HepG2 (cell line): ENCODE results near the gene ARL14EPL. TPM values are rescaled to one million over a fixed set of nuclear protein-coding genes. Genes with fewer than 3 reads are reported as not detected.

Experiments used
- FOXC1 ChIP-seq: sonication (generic); formaldehyde crosslinking; IDR thresholded peaks from 2 replicates; pipeline ENCODE4 v1.8.0; 2022; ENCODE audit warnings: mild to moderate bottlenecking, missing genetic modification reagents, borderline replicate concordance
- HNRNPL ChIP-seq: fragments of 200-400 bp; formaldehyde crosslinking; IDR thresholded peaks from 2 replicates; pipeline ENCODE4 v1.6.1; 2017; ENCODE audit warnings: mild to moderate bottlenecking, low read depth, low read length
- KDM5A ChIP-seq: fragments of 200-600 bp; sonication (generic); IDR thresholded peaks from 2 replicates; pipeline ENCODE4 v1.7.0; 2018; ENCODE audit warnings: antibody characterized with exemption, mild to moderate bottlenecking, low read length, borderline replicate concordance
- NAIF1 ChIP-seq: sonication (generic); formaldehyde crosslinking; IDR thresholded peaks from 2 replicates; pipeline ENCODE4 v1.5.0; 2020; ENCODE audit warnings: mild to moderate bottlenecking, missing genetic modification reagents, borderline replicate concordance
- PHF5A ChIP-seq: IDR thresholded peaks from one replicate; pipeline ENCODE4 v1.6.1; 2018; ENCODE audit warnings: low read depth, missing genetic modification reagents; ENCODE audit not compliant: unreplicated experiment
- ZEB1 ChIP-seq: IDR thresholded peaks from 2 replicates; pipeline ENCODE4 v1.6.1; 2012; ENCODE audit warnings: mild to moderate bottlenecking, low read depth, inconsistent platforms; ENCODE audit not compliant: insufficient replicate concordance
- ZNF33B ChIP-seq: sonication (generic); formaldehyde crosslinking; IDR thresholded peaks from 2 replicates; pipeline ENCODE4 v1.5.1; 2020; ENCODE audit warnings: mild to moderate bottlenecking, missing genetic modification reagents
- ZNF451 ChIP-seq: sonication (generic); formaldehyde crosslinking; IDR thresholded peaks from 2 replicates; pipeline ENCODE4 v1.5.0; 2020; ENCODE audit warnings: mild to moderate bottlenecking, missing genetic modification reagents
- ZNF572 ChIP-seq: sonication (generic); formaldehyde crosslinking; IDR thresholded peaks from 2 replicates; pipeline ENCODE4 v1.5.1; 2020; ENCODE audit warnings: mild to moderate bottlenecking, missing genetic modification reagents
- ZNF777 ChIP-seq: sonication (generic); formaldehyde crosslinking; IDR thresholded peaks from 2 replicates; pipeline ENCODE4 v1.4.0; 2020; ENCODE audit warnings: missing genetic modification reagents
- ZNF879 ChIP-seq: sonication (generic); formaldehyde crosslinking; IDR thresholded peaks from 2 replicates; pipeline ENCODE4 v1.8.1; 2023; ENCODE audit warnings: missing genetic modification reagents
- polyA plus RNA-seq, 8 experiments: library from polyadenylated mRNA; depleted of rRNA in 3 of 8; stranded (reverse) in 7 of 8; unstranded in 1 of 8; fragments of >200 nt; fragmentation: Illumina TruSeq in 4 of 8; extraction: Trizol in 4 of 8; gene quantifications; 2 replicates each; pipeline versions ENCODE4 v1.2.1 to v1.2.3, GENCODE V29; 2011 to 2016; ENCODE audit warnings: low read depth in 4 of 8, missing spikeins in 1 of 8, mixed read lengths in 1 of 8; ENCODE audit not compliant: insufficient read depth in 1 of 8
- total RNA-seq, 5 experiments: library from RNA; depleted of rRNA; stranded (reverse); fragments of >200 nt; fragmentation: Illumina TruSeq; extraction: Trizol; gene quantifications; 2 replicates each; pipeline ENCODE4 v1.2.3, GENCODE V29; 2016; ENCODE audit warnings: low read depth in 1 of 5
- TF ChIP-seq, protein P1 (sequence below): sonication (generic); formaldehyde crosslinking; IDR thresholded peaks from one replicate; pipeline ENCODE4 v1.5.1; 2020; ENCODE audit warnings: mild to moderate bottlenecking, missing genetic modification reagents; ENCODE audit errors: not compliant biosample characterization
- TF ChIP-seq, protein P2 (sequence below): sonication (generic); formaldehyde crosslinking; conservative IDR thresholded peaks from 2 replicates; pipeline ENCODE4 v1.8.0; 2022; ENCODE audit warnings: mild to moderate bottlenecking, moderate library complexity, missing genetic modification reagents
- TF ChIP-seq, protein P3 (sequence below): sonication (generic); formaldehyde crosslinking; conservative IDR thresholded peaks from 2 replicates; pipeline ENCODE4 v1.4.0; 2020; ENCODE audit warnings: missing genetic modification reagents
- TF ChIP-seq, protein P4 (sequence below): sonication (generic); formaldehyde crosslinking; IDR thresholded peaks from 2 replicates; pipeline ENCODE4 v1.8.1; 2022; ENCODE audit warnings: mild to moderate bottlenecking, missing genetic modification reagents

The ARL14EPL gene
- total and polyA plus RNA-seq, 2 of the 13 experiments (the other 11 are each of a cell fraction or from before 2014, with no cell fraction given), result not detected

DNA sequence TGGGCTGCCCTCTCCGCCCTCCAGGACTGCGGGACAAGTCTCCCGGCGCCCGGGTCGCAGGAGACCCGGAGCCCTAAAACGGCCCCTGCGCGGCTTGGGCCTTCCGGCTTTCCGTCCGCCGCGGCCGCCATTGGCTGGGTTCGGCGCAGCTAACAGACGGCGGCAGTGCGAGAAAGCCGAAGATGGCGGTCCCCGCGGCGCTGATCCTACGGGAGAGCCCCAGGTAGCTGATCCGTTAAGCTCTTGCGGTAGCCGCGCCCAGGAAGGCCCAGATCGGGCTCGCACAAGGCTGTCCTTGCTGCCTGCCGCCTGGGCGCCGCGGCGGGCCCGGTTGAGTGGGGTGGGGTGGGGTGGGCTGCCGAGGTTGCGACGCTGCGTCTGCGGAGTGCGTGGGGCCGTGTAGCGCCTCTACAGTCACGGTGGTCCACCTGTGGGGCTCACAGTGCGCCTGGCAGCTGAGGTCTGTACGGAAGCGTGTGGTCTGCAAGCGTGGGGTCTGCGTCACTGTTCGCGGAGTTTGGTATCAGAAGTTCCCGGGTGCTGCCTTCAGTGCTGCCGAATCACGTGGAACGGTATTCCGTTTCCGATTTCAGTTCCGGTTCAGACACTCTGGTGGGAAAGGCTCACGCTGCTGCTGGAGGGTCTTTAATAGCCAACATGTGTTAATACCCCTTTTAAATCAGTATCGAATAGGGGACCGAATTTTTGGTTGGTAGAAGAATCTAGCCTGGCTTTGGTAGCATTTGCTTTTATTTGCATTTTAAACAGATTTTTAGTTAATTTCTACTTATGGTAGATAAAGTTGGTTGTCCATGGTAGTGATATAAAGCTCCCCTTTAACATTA is 52.8 kb downstream of the ARL14EPL start, which contains the start of gene COMMD10 (continued):
- TF ChIP-seq, protein P1, sequence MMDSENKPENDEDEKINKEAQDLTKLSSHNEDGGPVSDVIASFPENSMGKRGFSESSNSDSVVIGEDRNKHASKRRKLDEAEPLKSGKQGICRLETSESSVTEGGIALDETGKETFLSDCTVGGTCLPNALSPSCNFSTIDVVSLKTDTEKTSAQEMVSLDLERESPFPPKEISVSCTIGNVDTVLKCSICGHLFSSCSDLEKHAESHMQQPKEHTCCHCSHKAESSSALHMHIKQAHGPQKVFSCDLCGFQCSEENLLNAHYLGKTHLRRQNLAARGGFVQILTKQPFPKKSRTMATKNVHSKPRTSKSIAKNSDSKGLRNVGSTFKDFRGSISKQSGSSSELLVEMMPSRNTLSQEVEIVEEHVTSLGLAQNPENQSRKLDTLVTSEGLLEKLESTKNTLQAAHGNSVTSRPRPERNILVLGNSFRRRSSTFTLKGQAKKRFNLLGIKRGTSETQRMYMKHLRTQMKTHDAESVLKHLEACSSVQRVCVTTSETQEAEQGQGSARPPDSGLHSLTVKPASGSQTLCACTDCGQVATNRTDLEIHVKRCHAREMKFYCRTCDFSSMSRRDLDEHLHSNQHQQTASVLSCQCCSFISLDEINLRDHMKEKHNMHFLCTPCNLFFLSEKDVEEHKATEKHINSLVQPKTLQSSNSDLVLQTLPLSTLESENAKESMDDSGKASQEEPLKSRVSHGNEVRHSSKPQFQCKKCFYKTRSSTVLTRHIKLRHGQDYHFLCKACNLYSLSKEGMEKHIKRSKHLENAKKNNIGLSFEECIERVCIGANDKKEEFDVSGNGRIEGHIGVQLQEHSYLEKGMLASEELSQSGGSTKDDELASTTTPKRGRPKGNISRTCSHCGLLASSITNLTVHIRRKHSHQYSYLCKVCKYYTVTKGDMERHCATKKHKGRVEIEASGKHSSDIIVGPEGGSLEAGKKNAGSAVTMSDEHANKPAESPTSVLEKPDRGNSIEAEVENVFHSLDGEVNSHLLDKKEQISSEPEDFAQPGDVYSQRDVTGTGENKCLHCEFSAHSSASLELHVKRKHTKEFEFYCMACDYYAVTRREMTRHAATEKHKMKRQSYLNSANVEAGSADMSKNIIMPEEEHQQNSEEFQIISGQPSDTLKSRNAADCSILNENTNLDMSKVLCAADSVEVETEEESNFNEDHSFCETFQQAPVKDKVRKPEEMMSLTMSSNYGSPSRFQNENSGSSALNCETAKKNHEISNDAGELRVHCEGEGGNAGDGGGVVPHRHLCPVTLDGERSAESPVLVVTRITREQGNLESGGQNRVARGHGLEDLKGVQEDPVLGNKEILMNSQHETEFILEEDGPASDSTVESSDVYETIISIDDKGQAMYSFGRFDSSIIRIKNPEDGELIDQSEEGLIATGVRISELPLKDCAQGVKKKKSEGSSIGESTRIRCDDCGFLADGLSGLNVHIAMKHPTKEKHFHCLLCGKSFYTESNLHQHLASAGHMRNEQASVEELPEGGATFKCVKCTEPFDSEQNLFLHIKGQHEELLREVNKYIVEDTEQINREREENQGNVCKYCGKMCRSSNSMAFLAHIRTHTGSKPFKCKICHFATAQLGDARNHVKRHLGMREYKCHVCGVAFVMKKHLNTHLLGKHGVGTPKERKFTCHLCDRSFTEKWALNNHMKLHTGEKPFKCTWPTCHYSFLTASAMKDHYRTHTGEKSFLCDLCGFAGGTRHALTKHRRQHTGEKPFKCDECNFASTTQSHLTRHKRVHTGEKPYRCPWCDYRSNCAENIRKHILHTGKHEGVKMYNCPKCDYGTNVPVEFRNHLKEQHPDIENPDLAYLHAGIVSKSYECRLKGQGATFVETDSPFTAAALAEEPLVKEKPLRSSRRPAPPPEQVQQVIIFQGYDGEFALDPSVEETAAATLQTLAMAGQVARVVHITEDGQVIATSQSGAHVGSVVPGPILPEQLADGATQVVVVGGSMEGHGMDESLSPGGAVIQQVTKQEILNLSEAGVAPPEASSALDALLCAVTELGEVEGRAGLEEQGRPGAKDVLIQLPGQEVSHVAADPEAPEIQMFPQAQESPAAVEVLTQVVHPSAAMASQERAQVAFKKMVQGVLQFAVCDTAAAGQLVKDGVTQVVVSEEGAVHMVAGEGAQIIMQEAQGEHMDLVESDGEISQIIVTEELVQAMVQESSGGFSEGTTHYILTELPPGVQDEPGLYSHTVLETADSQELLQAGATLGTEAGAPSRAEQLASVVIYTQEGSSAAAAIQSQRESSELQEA (CRISPR knock-in tag), result peak; percentile 88
- 0 out of 2 replicates have a peak, but pooled peaks have one; percentile 16 for TF ChIP-seq ZNF572 (CRISPR knock-in tag)
- TF ChIP-seq, protein P2, sequence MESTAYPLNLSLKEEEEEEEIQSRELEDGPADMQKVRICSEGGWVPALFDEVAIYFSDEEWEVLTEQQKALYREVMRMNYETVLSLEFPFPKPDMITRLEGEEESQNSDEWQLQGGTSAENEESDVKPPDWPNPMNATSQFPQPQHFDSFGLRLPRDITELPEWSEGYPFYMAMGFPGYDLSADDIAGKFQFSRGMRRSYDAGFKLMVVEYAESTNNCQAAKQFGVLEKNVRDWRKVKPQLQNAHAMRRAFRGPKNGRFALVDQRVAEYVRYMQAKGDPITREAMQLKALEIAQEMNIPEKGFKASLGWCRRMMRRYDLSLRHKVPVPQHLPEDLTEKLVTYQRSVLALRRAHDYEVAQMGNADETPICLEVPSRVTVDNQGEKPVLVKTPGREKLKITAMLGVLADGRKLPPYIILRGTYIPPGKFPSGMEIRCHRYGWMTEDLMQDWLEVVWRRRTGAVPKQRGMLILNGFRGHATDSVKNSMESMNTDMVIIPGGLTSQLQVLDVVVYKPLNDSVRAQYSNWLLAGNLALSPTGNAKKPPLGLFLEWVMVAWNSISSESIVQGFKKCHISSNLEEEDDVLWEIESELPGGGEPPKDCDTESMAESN (CRISPR knock-in tag), result 0 out of 2 replicates have a peak, but pooled peaks have one; percentile 60
- TF ChIP-seq, protein P3, sequence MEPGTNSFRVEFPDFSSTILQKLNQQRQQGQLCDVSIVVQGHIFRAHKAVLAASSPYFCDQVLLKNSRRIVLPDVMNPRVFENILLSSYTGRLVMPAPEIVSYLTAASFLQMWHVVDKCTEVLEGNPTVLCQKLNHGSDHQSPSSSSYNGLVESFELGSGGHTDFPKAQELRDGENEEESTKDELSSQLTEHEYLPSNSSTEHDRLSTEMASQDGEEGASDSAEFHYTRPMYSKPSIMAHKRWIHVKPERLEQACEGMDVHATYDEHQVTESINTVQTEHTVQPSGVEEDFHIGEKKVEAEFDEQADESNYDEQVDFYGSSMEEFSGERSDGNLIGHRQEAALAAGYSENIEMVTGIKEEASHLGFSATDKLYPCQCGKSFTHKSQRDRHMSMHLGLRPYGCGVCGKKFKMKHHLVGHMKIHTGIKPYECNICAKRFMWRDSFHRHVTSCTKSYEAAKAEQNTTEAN (CRISPR knock-in tag), result peak; percentile 60
- TF ChIP-seq ZNF879, result peak; percentile 55; the same call in 1 of the 2 replicates
- TF ChIP-seq KDM5A, result peak; percentile 38; the same call in 1 of the 2 replicates
- peak; percentile 68; the same call in 1 of the 2 replicates for TF ChIP-seq ZNF777 (CRISPR knock-in tag)
- peak; percentile 87; the same call in 1 of the 2 replicates for TF ChIP-seq ZNF451 (CRISPR knock-in tag)
- TF ChIP-seq FOXC1 (CRISPR knock-in tag), result peak; percentile 58; the same call in 1 of the 2 replicates
- 0 out of 2 replicates have a peak, but pooled peaks have one; percentile 68 for TF ChIP-seq ZNF33B (CRISPR knock-in tag)
- no peak for TF ChIP-seq PHF5A
- TF ChIP-seq, protein P4, sequence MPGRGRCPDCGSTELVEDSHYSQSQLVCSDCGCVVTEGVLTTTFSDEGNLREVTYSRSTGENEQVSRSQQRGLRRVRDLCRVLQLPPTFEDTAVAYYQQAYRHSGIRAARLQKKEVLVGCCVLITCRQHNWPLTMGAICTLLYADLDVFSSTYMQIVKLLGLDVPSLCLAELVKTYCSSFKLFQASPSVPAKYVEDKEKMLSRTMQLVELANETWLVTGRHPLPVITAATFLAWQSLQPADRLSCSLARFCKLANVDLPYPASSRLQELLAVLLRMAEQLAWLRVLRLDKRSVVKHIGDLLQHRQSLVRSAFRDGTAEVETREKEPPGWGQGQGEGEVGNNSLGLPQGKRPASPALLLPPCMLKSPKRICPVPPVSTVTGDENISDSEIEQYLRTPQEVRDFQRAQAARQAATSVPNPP, result peak; percentile 34; the same call in 1 of the 2 replicates
- no peak; the same call in none of the 2 replicates for TF ChIP-seq NAIF1
- TF ChIP-seq HNRNPL, result 0 out of 2 replicates have a peak, but pooled peaks have one; percentile 30
- TF ChIP-seq ZEB1, result no peak
